ENCODE results near the gene CFAP69.

- TF ChIP-seq CTCF (IDR thresholded peaks at IDR 0.05) (no peak), ZNF219 (CRISPR knock-in tag; IDR thresholded peaks at IDR 0.05; ENCODE audit: borderline replicate concordance) (no peak), CREB1 (CRISPR knock-in tag; IDR thresholded peaks at IDR 0.05) (no peak), RORB (CRISPR knock-in tag; IDR thresholded peaks at IDR 0.05) (no peak), NR2C2 (CRISPR knock-in tag; IDR thresholded peaks at IDR 0.05) (no peak), KAT7 (CRISPR knock-in tag; IDR thresholded peaks at IDR 0.05; ENCODE audit: borderline replicate concordance) (no peak), USF1 (CRISPR knock-in tag; IDR thresholded peaks at IDR 0.05) (no peak), IRF1 (CRISPR knock-in tag; IDR thresholded peaks at IDR 0.05) (no peak), ETV6 (CRISPR knock-in tag; IDR thresholded peaks at IDR 0.05) (no peak), ELF4 (CRISPR knock-in tag; IDR thresholded peaks at IDR 0.05; ENCODE audit: low read depth) (no peak), NFYB (CRISPR knock-in tag; conservative IDR thresholded peaks at IDR 0.05; ENCODE audit: low read depth) (no peak)
- TF ChIP-seq, protein P1, sequence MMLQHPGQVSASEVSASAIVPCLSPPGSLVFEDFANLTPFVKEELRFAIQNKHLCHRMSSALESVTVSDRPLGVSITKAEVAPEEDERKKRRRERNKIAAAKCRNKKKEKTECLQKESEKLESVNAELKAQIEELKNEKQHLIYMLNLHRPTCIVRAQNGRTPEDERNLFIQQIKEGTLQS (CRISPR knock-in tag; conservative IDR thresholded peaks at IDR 0.05), result no peak
Observed at GRCh38 chr7:90229682-90230081, 15.3 kb upstream of the CFAP69 start.

All from WTC11 (cell line).